ENCODE results near the gene SPATA33.
A peak's percentile ranks its signal among the peaks of the same experiment; 100 is the strongest.

The SPATA33 gene

DNA sequence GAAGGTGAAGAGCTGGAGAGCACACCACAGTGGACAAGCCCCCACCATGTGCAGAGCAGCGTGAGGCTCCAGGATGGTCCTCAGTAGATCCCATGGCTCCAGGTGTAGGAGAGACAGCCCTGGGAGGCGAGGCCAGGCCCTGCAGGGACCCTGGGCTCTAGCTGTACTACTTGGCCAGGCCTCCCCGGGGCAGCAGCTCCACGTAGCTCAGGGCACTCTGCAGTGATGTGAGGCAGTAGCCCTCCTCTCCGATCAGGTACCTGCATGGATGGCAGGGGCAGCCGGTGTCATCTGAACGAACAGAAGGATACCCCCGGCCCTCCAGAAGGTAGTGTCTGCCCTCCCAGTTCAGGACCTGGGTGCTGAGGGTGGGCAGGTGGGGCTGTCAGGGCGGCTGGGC is 50.1 kb downstream of the SPATA33 start:
- TF ChIP-seq, protein P1, sequence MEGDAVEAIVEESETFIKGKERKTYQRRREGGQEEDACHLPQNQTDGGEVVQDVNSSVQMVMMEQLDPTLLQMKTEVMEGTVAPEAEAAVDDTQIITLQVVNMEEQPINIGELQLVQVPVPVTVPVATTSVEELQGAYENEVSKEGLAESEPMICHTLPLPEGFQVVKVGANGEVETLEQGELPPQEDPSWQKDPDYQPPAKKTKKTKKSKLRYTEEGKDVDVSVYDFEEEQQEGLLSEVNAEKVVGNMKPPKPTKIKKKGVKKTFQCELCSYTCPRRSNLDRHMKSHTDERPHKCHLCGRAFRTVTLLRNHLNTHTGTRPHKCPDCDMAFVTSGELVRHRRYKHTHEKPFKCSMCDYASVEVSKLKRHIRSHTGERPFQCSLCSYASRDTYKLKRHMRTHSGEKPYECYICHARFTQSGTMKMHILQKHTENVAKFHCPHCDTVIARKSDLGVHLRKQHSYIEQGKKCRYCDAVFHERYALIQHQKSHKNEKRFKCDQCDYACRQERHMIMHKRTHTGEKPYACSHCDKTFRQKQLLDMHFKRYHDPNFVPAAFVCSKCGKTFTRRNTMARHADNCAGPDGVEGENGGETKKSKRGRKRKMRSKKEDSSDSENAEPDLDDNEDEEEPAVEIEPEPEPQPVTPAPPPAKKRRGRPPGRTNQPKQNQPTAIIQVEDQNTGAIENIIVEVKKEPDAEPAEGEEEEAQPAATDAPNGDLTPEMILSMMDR (IDR thresholded peaks at IDR 0.05; ENCODE audit: low read depth, low read length, missing control alignments): no peak
- no peak overlapping the region for H3K4me3 ChIP-seq (replicated peaks; ENCODE audit: low read depth, low read length)
- no peak for DNase-seq (ENCODE audit: extremely low read depth, low read depth)

DNA sequence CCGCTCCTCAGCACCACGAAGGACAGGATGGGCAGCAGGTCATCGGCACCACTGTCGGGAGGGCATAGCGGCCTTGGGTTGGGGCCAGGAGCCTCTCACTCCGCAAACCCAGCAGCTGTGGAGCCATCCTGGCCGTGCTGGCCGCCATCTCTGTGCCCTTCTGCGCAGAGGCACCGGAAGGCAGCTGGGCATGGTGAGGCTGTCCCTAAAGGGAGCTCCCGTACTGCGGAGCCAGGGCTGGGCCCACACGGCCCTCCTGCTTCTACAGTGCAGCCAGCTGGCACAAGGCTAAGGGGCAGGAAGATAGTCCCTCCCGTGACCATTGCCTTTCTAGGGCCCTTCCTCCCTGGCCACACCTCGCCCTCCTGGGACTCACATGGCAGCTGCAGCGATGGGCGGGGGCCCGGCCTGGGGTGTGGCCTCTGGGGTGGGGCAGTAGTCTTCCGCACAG is 50.9 kb downstream of the SPATA33 start:
- no peak overlapping the region for H3K4me3 ChIP-seq (replicated peaks; ENCODE audit: low read depth, low read length)
- TF ChIP-seq, protein P1 (IDR thresholded peaks at IDR 0.05; ENCODE audit: low read depth, low read length, missing control alignments): no peak
- no peak for DNase-seq (ENCODE audit: extremely low read depth, low read depth)

DNA sequence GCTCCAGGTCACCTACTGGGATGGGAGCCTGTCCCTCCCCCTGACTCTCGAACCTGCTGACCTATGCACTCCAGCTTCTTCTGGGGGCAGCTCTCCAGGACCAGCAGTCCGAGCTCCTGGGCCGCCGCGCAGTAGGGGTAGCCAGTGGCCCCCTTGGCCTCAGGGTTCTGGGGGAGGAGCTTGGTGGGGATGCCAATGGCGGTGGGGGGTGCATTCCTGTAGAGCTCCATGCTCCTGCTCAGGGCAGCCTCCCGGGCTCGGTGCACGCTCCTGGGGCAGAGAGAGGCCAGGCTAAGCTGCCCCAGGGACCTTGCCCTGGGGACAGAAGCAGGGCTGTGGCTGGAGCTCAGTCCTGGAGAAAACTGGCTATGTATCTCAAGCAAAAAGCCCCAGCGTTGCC is 51.5 kb downstream of the SPATA33 start:
- DNase-seq (ENCODE audit: extremely low read depth, low read depth): no peak
- TF ChIP-seq, protein P1 (IDR thresholded peaks at IDR 0.05; ENCODE audit: low read depth, low read length, missing control alignments): no peak
- no peak overlapping the region for H3K4me3 ChIP-seq (replicated peaks; ENCODE audit: low read depth, low read length)

DNA sequence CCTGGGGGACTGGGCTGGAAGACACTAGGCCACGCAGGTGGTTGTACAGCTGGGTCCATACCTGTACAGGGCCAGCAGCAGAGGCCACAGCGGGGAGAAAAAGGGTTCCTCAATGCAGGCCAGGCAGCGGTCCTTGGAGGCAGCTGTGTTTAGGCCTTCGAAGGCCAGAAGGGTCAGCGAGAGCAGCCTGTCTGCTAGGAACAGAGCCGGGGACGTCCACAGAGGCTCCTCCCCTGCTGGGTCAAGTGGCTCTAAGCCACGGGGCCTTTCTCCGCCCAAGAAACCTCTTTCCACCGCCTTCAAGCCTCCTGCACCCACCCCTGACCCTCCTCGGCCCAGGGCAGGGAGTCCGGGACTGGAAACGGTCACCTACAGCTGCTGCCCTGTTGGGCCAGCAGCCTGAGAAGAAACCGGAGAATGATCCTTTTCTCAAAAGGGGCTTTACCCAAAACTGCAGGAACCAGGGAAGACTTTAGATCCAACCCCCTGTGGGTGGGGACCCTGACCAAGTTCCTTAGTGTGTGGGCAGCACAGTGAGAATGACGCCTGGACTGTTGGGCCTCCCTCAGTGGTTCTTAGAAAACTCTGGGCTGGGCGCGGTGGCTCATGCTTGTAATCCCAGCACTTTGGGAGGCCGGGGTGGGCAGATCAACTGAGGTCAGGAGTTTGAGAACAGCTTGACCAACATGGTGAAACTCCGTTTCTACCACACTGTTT is 52.2 kb downstream of the SPATA33 start:
- H3K4me3 ChIP-seq (replicated peaks; ENCODE audit: low read depth, low read length): no peak overlapping the region
- no peak for DNase-seq (ENCODE audit: extremely low read depth, low read depth)
- TF ChIP-seq, protein P1 (IDR thresholded peaks at IDR 0.05; ENCODE audit: low read depth, low read length, missing control alignments): no peak

DNA sequence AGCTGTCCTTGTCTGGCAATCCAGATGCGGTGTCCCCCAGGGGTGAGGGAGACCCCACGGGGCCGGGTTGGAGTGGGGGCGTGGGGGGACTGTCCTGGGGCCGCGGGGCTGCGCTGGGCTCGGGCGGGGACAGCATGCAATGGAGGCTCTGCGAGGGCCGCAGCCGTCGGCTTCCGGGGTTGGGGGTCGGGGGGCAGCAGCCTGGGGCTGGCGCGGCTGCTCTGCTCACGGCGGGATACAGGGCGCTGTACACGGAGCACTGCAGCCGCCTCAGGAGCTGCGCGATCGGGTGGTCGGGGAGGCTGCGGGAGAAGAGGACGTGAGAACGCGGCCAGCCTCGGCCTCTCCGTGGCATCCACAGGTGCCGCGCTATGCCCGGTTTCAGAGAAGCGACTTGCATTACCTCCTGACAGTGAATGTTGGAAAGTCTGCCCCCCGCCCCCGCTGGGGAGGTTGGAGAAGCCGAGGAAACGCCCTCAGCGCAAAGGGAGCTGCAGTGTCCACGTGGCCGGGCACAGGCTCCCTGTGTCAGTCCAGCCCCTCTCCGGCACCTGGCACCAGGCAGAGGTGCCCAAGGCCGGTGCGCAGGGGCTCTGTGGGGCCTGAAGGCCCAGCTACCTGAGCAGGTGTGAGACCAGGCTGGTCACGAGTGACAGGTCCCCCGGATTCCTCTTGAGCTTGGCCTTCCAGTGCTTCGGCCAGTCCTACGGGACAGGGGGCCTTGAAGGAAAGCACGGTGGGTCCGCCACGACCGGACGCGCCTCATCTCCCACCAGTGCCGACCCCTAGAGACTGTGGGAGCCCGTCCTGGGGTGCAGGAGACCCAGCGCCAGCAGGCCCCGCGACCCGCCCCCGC is 53.3 kb downstream of the SPATA33 start:
- TF ChIP-seq, protein P1 (IDR thresholded peaks at IDR 0.05; ENCODE audit: low read depth, low read length, missing control alignments): no peak
- DNase-seq (ENCODE audit: extremely low read depth, low read depth): no peak
- no peak overlapping the region for H3K4me3 ChIP-seq (replicated peaks; ENCODE audit: low read depth, low read length)

DNA sequence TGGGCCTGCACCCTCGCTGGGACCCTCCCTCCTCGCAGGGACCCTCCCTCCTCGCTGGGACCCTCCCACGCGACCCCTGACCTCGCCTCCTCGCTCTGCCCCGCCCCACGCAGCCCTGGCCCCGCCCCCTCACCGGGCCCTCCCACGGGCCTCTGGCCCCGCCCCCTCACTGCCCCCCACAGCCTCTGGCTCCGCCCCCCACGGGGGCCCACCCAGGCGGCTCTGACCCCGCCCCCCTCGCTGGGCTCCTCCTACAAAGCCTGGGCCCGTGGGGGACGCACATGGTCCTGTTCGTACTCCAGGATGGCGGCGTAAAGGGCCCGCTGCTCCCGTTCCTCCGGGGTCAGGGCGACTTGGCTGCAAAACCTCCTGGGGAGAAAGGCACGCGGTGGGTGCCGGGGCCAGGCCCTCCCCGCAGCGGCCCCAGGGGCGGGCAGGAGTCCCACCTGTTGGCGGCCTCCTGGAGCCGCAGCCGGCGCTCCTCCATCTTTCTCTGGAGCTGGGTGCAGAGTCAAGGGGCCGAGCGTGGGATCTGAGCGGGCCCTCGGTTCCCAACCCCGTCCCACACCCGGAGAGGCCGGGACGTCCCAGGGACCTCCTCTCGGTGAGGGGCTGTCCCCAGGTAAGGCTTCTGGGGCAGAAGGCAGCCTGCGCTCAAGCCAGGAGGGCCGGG is 54.1 kb downstream of the SPATA33 start:
- H3K4me3 ChIP-seq (replicated peaks; ENCODE audit: low read depth, low read length): peak overlapping the region; percentile 93
- no peak for DNase-seq (ENCODE audit: extremely low read depth, low read depth)
- TF ChIP-seq, protein P1 (IDR thresholded peaks at IDR 0.05; ENCODE audit: low read depth, low read length, missing control alignments): no peak

Data from HFF-Myc (cell line).